Fibroblast of mammary gland (primary cell): Measurements from ENCODE around the gene TMEM131L.

Source experiments
- DNase-seq: peaks from one replicate; pipeline ENCODE4 v3.0.0-alpha.2; 2010; ENCODE audit warnings: low read depth
- H3K4me3 ChIP-seq: 2 replicates; pipeline ENCODE4 v1.5.1; 2011; ENCODE audit warnings: low read depth, mild to moderate bottlenecking, low read length, moderate library complexity; ENCODE audit not compliant: control insufficient read depth
- CTCF ChIP-seq: conservative IDR thresholded peaks from 2 replicates; pipeline ENCODE4 v1.5.1; 2011; ENCODE audit warnings: low read depth, low read length, inconsistent platforms; ENCODE audit not compliant: control insufficient read depth, insufficient read depth

Gene TMEM131L

GRCh38 chr4:153421941-153422340, 44.2 kb upstream of the TMEM131L start:
- TF ChIP-seq CTCF, result no peak
- no peak for DNase-seq
- H3K4me3 ChIP-seq, result no peak overlapping the region

- DNase-seq, result no peak
- no peak for TF ChIP-seq CTCF
- H3K4me3 ChIP-seq, result no peak overlapping the region
These were observed 39.8 kb upstream of the TMEM131L start for GRCh38 chr4:153426207-153426885.

GRCh38 chr4:153427363-153428071, 38.6 kb upstream of the TMEM131L start:
- no peak for TF ChIP-seq CTCF

GRCh38 chr4:153428941-153429475, 37.2 kb upstream of the TMEM131L start:
- no peak for TF ChIP-seq CTCF
- DNase-seq, result no peak

More at GRCh38 chr4:153427363-153428071, 38.6 kb upstream of the TMEM131L start:
- H3K4me3 ChIP-seq, result no peak overlapping the region
- DNase-seq, result peak; percentile 34

GRCh38 chr4:153432965-153433753, 33.0 kb upstream of the TMEM131L start:
- DNase-seq, result peak; percentile 87
- peak; percentile 72 for TF ChIP-seq CTCF
- no peak overlapping the region for H3K4me3 ChIP-seq

More at GRCh38 chr4:153428941-153429475, 37.2 kb upstream of the TMEM131L start:
- H3K4me3 ChIP-seq, result no peak overlapping the region

- TF ChIP-seq CTCF, result no peak
- no peak for DNase-seq
- H3K4me3 ChIP-seq, result no peak overlapping the region
These were observed 32.4 kb upstream of the TMEM131L start for GRCh38 chr4:153433754-153434105.
